ENCODE results near the gene FAM89B.

FAM89B gene

GRCh38 chr11:65524741-65525545 is 47.4 kb upstream of the FAM89B start, which contains the start of gene SCYL1:
Gene SCYL1, plus strand, starts transcription at chr11:65525083. Its CDS starts 71 bp downstream, at chr11:65525154.
- ATAC-seq (ENCODE audit: insufficient read depth, low read depth) (peak; percentile 76), DNase-seq (peak; percentile 83)
- peak within 1 kb of the TSS; percentile 98 for H3K9ac ChIP-seq (ENCODE audit: low read depth, low read length)
- peaks cover 23% of the 10 kb centered on the region for H3K4me1 ChIP-seq (ENCODE audit: insufficient read depth, low read length)
- peak within 1 kb of the TSS; percentile 82 for H2AFZ ChIP-seq (ENCODE audit: low read depth, low read length)
- TF ChIP-seq CTCF (IDR thresholded peaks at IDR 0.05; ENCODE audit: borderline replicate concordance, extremely low read depth, low read length, poor library complexity, severe bottlenecking), result no peak
- no peak for TF ChIP-seq EZH2 (IDR thresholded peaks at IDR 0.05; ENCODE audit: borderline replicate concordance, low read depth, low read length, severe bottlenecking)
- peaks cover 20% of the 10 kb centered on the region for H4K20me1 ChIP-seq (ENCODE audit: insufficient read depth, low read length)
- H3K9me3 ChIP-seq (ENCODE audit: insufficient read depth, low read length, severe bottlenecking), result no peaks in the 10 kb centered on the region
- H3K27me3 ChIP-seq (ENCODE audit: insufficient read depth, low read length, poor library complexity), result peaks cover 7% of the 10 kb centered on the region
- peak within 1 kb of the TSS; percentile 64 for H3K27ac ChIP-seq (ENCODE audit: low read length)
- peak within 1 kb of the TSS; percentile 100 for H3K4me2 ChIP-seq (ENCODE audit: insufficient read depth, low read length)
- H3K36me3 ChIP-seq (ENCODE audit: insufficient read depth, low read length), result peaks cover 28% of the 10 kb centered on the region
- H3K4me3 ChIP-seq (ENCODE audit: low read depth in 1 of 2, low read length in 2 of 2), result peak within 1 kb of the TSS; percentile 98 to 99
- peaks cover 20% of the 10 kb centered on the region for H3K79me2 ChIP-seq (ENCODE audit: insufficient read depth, low read length)

- Histone ChIP-seq H3K4me1 (ENCODE audit: insufficient read depth, low read length) (peaks cover 23% of the 10 kb centered on the region), H3K79me2 (ENCODE audit: insufficient read depth, low read length) (peaks cover 20% of the 10 kb centered on the region), H3K4me3 (ENCODE audit: low read depth in 1 of 2, low read length in 2 of 2) (peak overlapping the region; percentile 98 to 99), H2AFZ (ENCODE audit: low read depth, low read length) (peak overlapping the region; percentile 82), H3K27me3 (ENCODE audit: insufficient read depth, low read length, poor library complexity) (peaks cover 7% of the 10 kb centered on the region), H3K9ac (ENCODE audit: low read depth, low read length) (peak overlapping the region; percentile 98), H4K20me1 (ENCODE audit: insufficient read depth, low read length) (peaks cover 20% of the 10 kb centered on the region), H3K9me3 (ENCODE audit: insufficient read depth, low read length, severe bottlenecking) (no peaks in the 10 kb centered on the region), H3K27ac (ENCODE audit: low read length) (peak overlapping the region; percentile 64), H3K36me3 (ENCODE audit: insufficient read depth, low read length) (peaks cover 37% of the 10 kb centered on the region), H3K4me2 (ENCODE audit: insufficient read depth, low read length) (peak overlapping the region; percentile 100)
- DNase-seq (no peak), ATAC-seq (ENCODE audit: insufficient read depth, low read depth) (0 out of 3 replicates have a peak, but pooled peaks have one; percentile 8)
- no peak for TF ChIP-seq EZH2 (IDR thresholded peaks at IDR 0.05; ENCODE audit: borderline replicate concordance, low read depth, low read length, severe bottlenecking)
- no peak for TF ChIP-seq CTCF (IDR thresholded peaks at IDR 0.05; ENCODE audit: borderline replicate concordance, extremely low read depth, low read length, poor library complexity, severe bottlenecking)
Measured at GRCh38 chr11:65525546-65526480, 46.5 kb upstream of the FAM89B start.

- ATAC-seq (ENCODE audit: insufficient read depth, low read depth), result no peak
- Histone ChIP-seq H3K9ac (ENCODE audit: low read depth, low read length) (0 out of 2 replicates have a peak overlapping the region, but pooled peaks have one; percentile 98), H3K27me3 (ENCODE audit: insufficient read depth, low read length, poor library complexity) (peaks cover 7% of the 10 kb centered on the region), H3K4me1 (ENCODE audit: insufficient read depth, low read length) (peaks cover 23% of the 10 kb centered on the region), H2AFZ (ENCODE audit: low read depth, low read length) (no peak overlapping the region), H3K27ac (ENCODE audit: low read length) (no peak overlapping the region), H4K20me1 (ENCODE audit: insufficient read depth, low read length) (peaks cover 22% of the 10 kb centered on the region), H3K4me3 (ENCODE audit: low read depth in 1 of 2, low read length in 2 of 2) (no peak overlapping the region), H3K79me2 (ENCODE audit: insufficient read depth, low read length) (peaks cover 20% of the 10 kb centered on the region), H3K4me2 (ENCODE audit: insufficient read depth, low read length) (peak overlapping the region; percentile 100; the same call in 1 of the 2 replicates), H3K36me3 (ENCODE audit: insufficient read depth, low read length) (peaks cover 46% of the 10 kb centered on the region), H3K9me3 (ENCODE audit: insufficient read depth, low read length, severe bottlenecking) (no peaks in the 10 kb centered on the region)
- DNase-seq, result no peak
- no peak for TF ChIP-seq CTCF (IDR thresholded peaks at IDR 0.05; ENCODE audit: borderline replicate concordance, extremely low read depth, low read length, poor library complexity, severe bottlenecking)
- TF ChIP-seq EZH2 (IDR thresholded peaks at IDR 0.05; ENCODE audit: borderline replicate concordance, low read depth, low read length, severe bottlenecking), result no peak
Measured at GRCh38 chr11:65526744-65527143, 45.6 kb upstream of the FAM89B start.

All from DND-41 (cell line).